Stomach (tissue), 9 donors: Measurements from ENCODE around the gene NRF1. TPM values are rescaled to one million over a fixed set of nuclear protein-coding genes. Genes with fewer than 3 reads are reported as not detected.

Experiments
- DNase-seq, 2 donors: peaks; one replicate each; pipeline versions ENCODE4 v3.0.0 to v3.0.0-alpha.2; 2013 to 2019
- H3K27ac ChIP-seq, 5 donors: fragments of 200-600 bp in 4 of 5; sonication (generic) in 4 of 5; one replicate each; pipeline ENCODE4 v1.5.1; 2013 to 2019; ENCODE audit warnings: mild to moderate bottlenecking in 1 of 5, moderate library complexity in 1 of 5
- H3K27me3 ChIP-seq, 3 donors: fragments of 200-600 bp; sonication (generic); one replicate each; pipeline ENCODE4 v1.5.1; 2017 to 2019; ENCODE audit warnings: mixed run types in 1 of 3
- H3K36me3 ChIP-seq, 4 donors: fragments of 200-600 bp; sonication (generic); 1 replicate in 3 of 4; 2 replicates in 1 of 4; pipeline ENCODE4 v1.5.1; 2016 to 2019
- H3K4me1 ChIP-seq, 4 donors: fragments of 200-600 bp; sonication (generic); one replicate each; pipeline ENCODE4 v1.5.1; 2016 to 2019
- H3K4me3 ChIP-seq, 4 donors: fragments of 200-600 bp; sonication (generic) in 3 of 4; one replicate each; pipeline ENCODE4 v1.5.1; 2016 to 2019; ENCODE audit warnings: mild to moderate bottlenecking in 1 of 4
- H3K9me3 ChIP-seq, 4 donors: fragments of 200-600 bp; sonication (generic); one replicate each; pipeline ENCODE4 v1.5.1; 2016 to 2019
- CTCF ChIP-seq, 7 experiments: fragments of 450-650 bp in 4 of 7; fragments of 200-600 bp in 3 of 7; sonication (generic) in 3 of 7; IDR thresholded peaks; one replicate each; pipeline ENCODE4 v1.5.1; 2016 to 2019; ENCODE audit warnings: antibody characterized with exemption in 7 of 7, control low read depth in 2 of 7, mild to moderate bottlenecking in 1 of 7
- EP300 ChIP-seq: sonication (generic); formaldehyde crosslinking; IDR thresholded peaks from one replicate; pipeline ENCODE4 v1.6.1; 2017; ENCODE audit warnings: antibody characterized with exemption
- POLR2A ChIP-seq, 4 donors: fragments of 450-650 bp; IDR thresholded peaks; one replicate each; pipeline ENCODE4 v1.6.1; 2016; ENCODE audit warnings: antibody characterized with exemption in 4 of 4, control low read depth in 2 of 4, mild to moderate bottlenecking in 1 of 4, moderate library complexity in 1 of 4
- POLR2AphosphoS5 ChIP-seq, 3 donors: sonication (generic); formaldehyde crosslinking; IDR thresholded peaks; one replicate each; pipeline ENCODE4 v1.6.1; 2016; ENCODE audit warnings: antibody characterized with exemption in 3 of 3
- WGBS, 5 donors: extraction: QIAGEN DNeasy Blood & Tissue Kit in 3 of 5; methylation state at CpG; one replicate each; pipeline versions ENCODE4 v1.1.5 to v1.1.7; 2013 to 2018; 5-methylcytosine and 5-hydroxymethylcytosine counted together
- intact Hi-C: fragments of 100-400 bp; cut with DNase I; formaldehyde crosslinking; loops from one replicate; pipeline ENCODE4 v1.15.1; 2023; ENCODE audit warnings: low total_unique reads
- polyA plus RNA-seq, 3 donors: library from polyadenylated mRNA; stranded (reverse); fragments of 200-250 nt; gene quantifications; one replicate each; pipeline ENCODE4 v1.2.3, GENCODE V29; 2013
- total RNA-seq, 5 donors: library from RNA; depleted of rRNA; stranded (reverse); fragments of >200 nt; gene quantifications; one replicate each; pipeline versions ENCODE4 v1.1.0 to v1.2.3, GENCODE V29; 2014 to 2016
- donor health status: healthy with polysubstance abuse.
- donor health status: Bipolar disorder and iron deficiency.
- donor health status: healthy.

NRF1 gene
- total and polyA plus RNA-seq, 8 donors, result 3.2 to 58.3 (median 10.1) TPM

- WGBS, 5 donors, result 79 to 88% (median 84%) methylated on average over 17 of the region's 17 CpGs
- H3K4me3 ChIP-seq, result no peak overlapping the region
- no peaks in the 10 kb centered on the region for H3K4me1 ChIP-seq
- no peaks in the 10 kb centered on the region for H3K9me3 ChIP-seq
- peaks cover 0 to 17% (median 0%) of the 10 kb centered on the region in 3 donors for H3K27me3 ChIP-seq
- no peak overlapping the region for H3K27ac ChIP-seq
- intact Hi-C loops, result no loop called here
- no peak for DNase-seq
- no peak for TF ChIP-seq CTCF (IDR thresholded peaks at IDR 0.05)
- TF ChIP-seq POLR2AphosphoS5 (IDR thresholded peaks at IDR 0.05), result no peak
- TF ChIP-seq POLR2A (IDR thresholded peaks at IDR 0.05), result no peak
- TF ChIP-seq EP300, result no peak
- no peaks in the 10 kb centered on the region for H3K36me3 ChIP-seq
Observed at GRCh38 chr7:129768614-129769399, 157.3 kb downstream of the NRF1 start.

GRCh38 chr7:129769400-129769774 is 157.9 kb downstream of the NRF1 start:
- H3K36me3 ChIP-seq, result no peaks in the 10 kb centered on the region
- TF ChIP-seq POLR2A (IDR thresholded peaks at IDR 0.05) (no peak), EP300 (no peak)
- intact Hi-C loops, result no loop called here
- no peaks in the 10 kb centered on the region for H3K9me3 ChIP-seq
- peaks cover 0 to 21% (median 0%) of the 10 kb centered on the region in 3 donors for H3K27me3 ChIP-seq
- no peak overlapping the region for H3K27ac ChIP-seq
- DNase-seq, result no peak
- WGBS, 5 donors, result 91 to 94% (median 93%) methylated on average over 8 to 9 of the region's 9 CpGs
- no peak overlapping the region for H3K4me3 ChIP-seq
- no peaks in the 10 kb centered on the region for H3K4me1 ChIP-seq

- H3K9me3 ChIP-seq, result no peaks in the 10 kb centered on the region
- no peaks in the 10 kb centered on the region for H3K36me3 ChIP-seq
- H3K27ac ChIP-seq, result no peak overlapping the region
- H3K4me3 ChIP-seq, result no peak overlapping the region
- DNase-seq, result no peak
- WGBS, 5 donors, result 78 to 90% (median 81%) methylated on average over 16 to 21 of the region's 21 CpGs
- intact Hi-C loops, result no loop called here
- no peaks in the 10 kb centered on the region for H3K4me1 ChIP-seq
- TF ChIP-seq EP300 (no peak), POLR2A (IDR thresholded peaks at IDR 0.05) (no peak), POLR2AphosphoS5 (IDR thresholded peaks at IDR 0.05) (no peak), CTCF (IDR thresholded peaks at IDR 0.05) (no peak)
- H3K27me3 ChIP-seq, result peaks cover 0 to 23% (median 0%) of the 10 kb centered on the region in 3 donors
Observed at GRCh38 chr7:129769866-129770808, 158.6 kb downstream of the NRF1 start.

GRCh38 chr7:129771201-129771927 is 159.8 kb downstream of the NRF1 start:
- H3K9me3 ChIP-seq, result no peaks in the 10 kb centered on the region
- TF ChIP-seq POLR2A (IDR thresholded peaks at IDR 0.05) (no peak), POLR2AphosphoS5 (IDR thresholded peaks at IDR 0.05) (no peak), EP300 (no peak), CTCF (IDR thresholded peaks at IDR 0.05) (no peak)
- DNase-seq, result no peak
- H3K36me3 ChIP-seq, result no peaks in the 10 kb centered on the region
- H3K27me3 ChIP-seq, result peaks cover 0 to 36% (median 0%) of the 10 kb centered on the region in 3 donors
- 85 to 96% (median 89%) methylated on average over 7 to 19 of the region's 19 CpGs for WGBS, 5 donors
- intact Hi-C loops, result no loop called here
- H3K4me3 ChIP-seq, result no peak overlapping the region
- H3K4me1 ChIP-seq, result no peaks in the 10 kb centered on the region
- H3K27ac ChIP-seq, result no peak overlapping the region
